IPS-18a (cell line): ENCODE results near the gene CCNB1IP1.
"Not testable (repeated sequence)": the region's sequence is repeated elsewhere in the genome, so short reads cannot be mapped to it uniquely, and the experiment has no call there.

Experiments
- H3K27ac ChIP-seq: one replicate; pipeline ENCODE4 v1.5.1; 2013; ENCODE audit warnings: low read length
- H3K27me3 ChIP-seq: one replicate; pipeline ENCODE4 v1.6.1; 2013; ENCODE audit warnings: mild to moderate bottlenecking, low read length; ENCODE audit not compliant: control insufficient read depth, insufficient read depth
- H3K36me3 ChIP-seq: one replicate; pipeline ENCODE4 v1.6.1; 2013; ENCODE audit warnings: low read depth, low read length; ENCODE audit not compliant: control insufficient read depth
- H3K4me1 ChIP-seq: one replicate; pipeline ENCODE4 v1.6.1; 2013; ENCODE audit warnings: low read depth, low read length; ENCODE audit not compliant: control insufficient read depth
- H3K4me3 ChIP-seq: one replicate; pipeline ENCODE4 v1.5.1; 2013; ENCODE audit warnings: low read length
- H3K9ac ChIP-seq: one replicate; pipeline ENCODE4 v1.6.1; 2013; ENCODE audit warnings: mild to moderate bottlenecking, low read length, moderate library complexity
- H3K9me3 ChIP-seq: one replicate; pipeline ENCODE4 v1.6.1; 2013; ENCODE audit warnings: low read depth, low read length; ENCODE audit not compliant: control insufficient read depth

Gene CCNB1IP1, protein sequence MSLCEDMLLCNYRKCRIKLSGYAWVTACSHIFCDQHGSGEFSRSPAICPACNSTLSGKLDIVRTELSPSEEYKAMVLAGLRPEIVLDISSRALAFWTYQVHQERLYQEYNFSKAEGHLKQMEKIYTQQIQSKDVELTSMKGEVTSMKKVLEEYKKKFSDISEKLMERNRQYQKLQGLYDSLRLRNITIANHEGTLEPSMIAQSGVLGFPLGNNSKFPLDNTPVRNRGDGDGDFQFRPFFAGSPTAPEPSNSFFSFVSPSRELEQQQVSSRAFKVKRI

DNA sequence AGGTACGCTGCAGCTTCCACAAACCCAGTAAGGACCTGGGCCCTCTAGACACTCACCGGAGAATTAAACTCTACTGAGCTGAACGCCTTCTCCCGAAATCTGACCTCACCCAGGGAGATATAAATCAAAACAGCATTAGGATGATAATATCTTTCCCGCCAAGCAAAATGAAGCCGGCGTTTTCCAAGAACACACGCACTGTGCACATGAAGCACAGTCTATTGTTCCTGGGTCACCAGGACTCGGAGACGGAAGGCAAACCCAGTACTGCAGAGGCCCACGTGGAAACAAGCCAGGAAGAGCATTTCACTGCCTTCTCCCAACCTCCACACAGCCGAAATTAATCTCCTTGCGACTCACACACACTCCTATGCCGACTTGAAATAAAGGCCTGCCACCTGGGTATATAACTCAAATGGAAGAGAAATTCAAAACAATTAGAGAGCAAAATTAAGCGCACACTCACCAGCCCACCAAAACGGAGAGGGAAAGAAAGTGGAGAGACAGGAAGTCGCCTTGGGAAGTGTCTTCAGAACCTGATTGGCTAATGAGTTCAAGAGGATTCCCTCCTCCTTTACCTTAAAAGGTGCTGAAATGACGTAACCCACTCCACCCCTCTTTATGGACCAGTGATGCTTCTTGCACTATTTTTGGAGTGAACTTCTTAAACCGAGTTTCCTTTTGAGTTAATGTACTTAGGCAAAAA, at the start of gene CCNB1IP1:
TSS of gene CCNB1IP1 (minus strand) at position 492 of the 706 bp plus-strand sequence. CDS start 16,756 bp downstream, outside the sequence.
- Histone ChIP-seq H3K36me3 (peaks cover 19% of the 10 kb centered on the region), H3K4me1 (peaks cover 6% of the 10 kb centered on the region), H3K9ac (peak within 1 kb of the TSS; percentile 98), H3K27ac (peak within 1 kb of the TSS; percentile 95), H3K4me3 (peak within 1 kb of the TSS; percentile 90), H3K27me3 (no peaks in the 10 kb centered on the region), H3K9me3 (no peaks in the 10 kb centered on the region)

DNA sequence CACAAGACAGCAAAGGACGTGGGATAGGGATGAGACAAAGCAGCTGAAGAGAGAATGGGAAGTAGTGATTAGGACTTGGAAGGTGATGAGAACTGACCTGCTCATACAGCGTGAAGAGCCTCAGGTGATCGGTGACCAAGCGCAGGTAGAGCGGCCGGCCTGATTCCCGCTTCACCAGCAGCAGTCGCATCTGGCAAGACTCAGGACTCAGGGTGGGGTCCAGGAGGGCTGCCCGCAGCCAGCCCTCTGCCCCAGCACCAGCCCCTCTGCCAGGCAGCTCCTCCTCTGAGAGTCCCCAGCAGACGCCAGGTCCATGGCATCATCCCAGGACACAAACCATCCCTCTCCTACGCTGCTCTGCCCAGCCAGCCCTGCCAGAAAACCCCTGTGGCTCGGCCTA, 49.4 kb upstream of the CCNB1IP1 start:
- no peak overlapping the region for H3K27ac ChIP-seq
- H3K36me3 ChIP-seq: peaks cover 26% of the 10 kb centered on the region
- H3K4me1 ChIP-seq: no peaks in the 10 kb centered on the region
- no peak overlapping the region for H3K4me3 ChIP-seq
- H3K9me3 ChIP-seq: no peaks in the 10 kb centered on the region
- no peak overlapping the region for H3K9ac ChIP-seq
- no peaks in the 10 kb centered on the region for H3K27me3 ChIP-seq

DNA sequence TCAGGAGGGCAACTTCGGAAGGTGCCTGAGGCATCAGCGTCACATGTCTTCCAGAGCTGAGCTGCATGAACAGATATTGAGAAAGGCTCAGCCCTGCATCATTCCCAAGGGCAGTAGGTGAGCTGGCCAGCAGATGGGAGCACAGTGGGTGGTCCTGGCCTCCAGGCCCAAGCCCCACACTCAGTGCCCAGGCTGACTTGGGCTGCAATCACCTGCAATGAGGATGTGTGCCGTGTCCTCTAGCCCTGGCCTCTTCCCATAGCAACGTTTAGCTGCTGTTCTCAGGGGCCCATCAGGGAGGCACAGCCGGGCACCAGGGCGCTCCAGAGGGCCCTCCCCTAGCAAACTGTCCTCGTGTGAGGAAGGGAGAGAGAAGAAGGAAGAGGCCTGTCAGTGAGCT, 48.3 kb upstream of the CCNB1IP1 start:
- Histone ChIP-seq H3K27me3 (no peaks in the 10 kb centered on the region), H3K9me3 (no peaks in the 10 kb centered on the region), H3K27ac (no peak overlapping the region), H3K4me1 (no peaks in the 10 kb centered on the region), H3K4me3 (no peak overlapping the region), H3K36me3 (peaks cover 26% of the 10 kb centered on the region), H3K9ac (no peak overlapping the region)

DNA sequence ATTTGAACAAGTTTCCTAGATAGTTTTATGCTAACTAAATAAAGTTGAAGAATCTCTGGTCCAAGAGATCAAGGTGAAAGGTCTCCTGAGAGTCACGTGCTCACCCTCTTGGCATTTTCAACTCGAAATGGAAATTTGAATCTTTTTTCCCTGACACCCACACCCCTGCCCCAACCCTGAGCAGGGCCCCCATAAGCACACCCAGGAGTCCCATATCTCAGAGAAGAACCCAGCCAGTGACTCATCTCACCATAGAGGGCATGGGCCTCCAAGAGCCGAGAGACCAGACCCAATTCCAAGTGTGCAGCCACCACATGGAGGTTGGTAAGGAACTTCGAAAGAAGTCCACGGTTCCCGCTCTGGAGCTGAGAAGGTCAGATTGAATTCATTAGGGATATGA, 47.6 kb upstream of the CCNB1IP1 start:
- Histone ChIP-seq H3K4me1 (no peaks in the 10 kb centered on the region), H3K27me3 (no peaks in the 10 kb centered on the region), H3K9ac (no peak overlapping the region), H3K9me3 (no peaks in the 10 kb centered on the region), H3K36me3 (peaks cover 23% of the 10 kb centered on the region), H3K27ac (no peak overlapping the region), H3K4me3 (no peak overlapping the region)

DNA sequence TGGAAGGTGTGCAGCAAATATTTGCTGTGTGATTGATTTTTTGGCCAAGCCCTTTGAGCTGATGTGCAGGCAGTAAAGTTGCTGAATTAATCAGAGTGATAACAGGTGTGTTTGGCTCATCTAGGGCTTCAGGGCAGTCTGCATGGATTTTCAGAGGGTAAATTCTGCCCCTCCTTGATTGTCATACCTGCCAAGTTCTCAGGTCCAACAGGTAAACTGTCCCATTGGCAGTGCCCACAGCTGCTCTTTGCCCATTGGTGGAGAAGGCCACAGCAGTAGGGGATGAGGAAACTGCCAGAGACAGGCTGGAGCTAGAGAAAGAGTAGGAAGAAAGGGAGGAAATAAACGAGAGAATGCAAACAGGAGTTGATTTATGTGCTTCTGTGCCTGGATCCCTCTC, 46.7 kb upstream of the CCNB1IP1 start:
- H3K9ac ChIP-seq: no peak overlapping the region
- no peaks in the 10 kb centered on the region for H3K4me1 ChIP-seq
- no peaks in the 10 kb centered on the region for H3K27me3 ChIP-seq
- no peak overlapping the region for H3K27ac ChIP-seq
- peaks cover 19% of the 10 kb centered on the region for H3K36me3 ChIP-seq
- H3K4me3 ChIP-seq: no peak overlapping the region
- no peaks in the 10 kb centered on the region for H3K9me3 ChIP-seq

DNA sequence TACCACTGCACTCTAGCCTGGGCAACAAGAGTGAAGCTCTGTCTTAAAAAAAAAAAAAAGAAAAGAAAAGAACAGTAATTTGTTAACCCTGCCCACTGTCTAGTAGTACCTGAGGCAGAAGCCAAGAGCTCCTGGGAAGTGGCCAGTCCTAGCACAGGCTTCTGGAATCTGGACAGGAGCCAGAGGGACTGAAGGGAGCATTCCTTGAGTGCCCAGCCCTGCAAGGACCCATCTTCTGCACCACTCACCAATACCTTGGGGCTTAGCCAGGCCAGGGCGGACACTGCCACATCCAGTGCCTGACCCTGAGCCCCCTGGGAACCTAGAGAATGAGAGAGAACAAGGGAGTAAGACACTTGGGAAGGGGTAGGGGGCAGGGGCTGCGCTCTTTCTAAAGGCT, 44.1 kb upstream of the CCNB1IP1 start:
- Histone ChIP-seq H3K4me3 (no peak overlapping the region), H3K27me3 (no peaks in the 10 kb centered on the region), H3K27ac (no peak overlapping the region), H3K9me3 (no peaks in the 10 kb centered on the region), H3K36me3 (peaks cover 28% of the 10 kb centered on the region), H3K9ac (no peak overlapping the region), H3K4me1 (no peaks in the 10 kb centered on the region)

DNA sequence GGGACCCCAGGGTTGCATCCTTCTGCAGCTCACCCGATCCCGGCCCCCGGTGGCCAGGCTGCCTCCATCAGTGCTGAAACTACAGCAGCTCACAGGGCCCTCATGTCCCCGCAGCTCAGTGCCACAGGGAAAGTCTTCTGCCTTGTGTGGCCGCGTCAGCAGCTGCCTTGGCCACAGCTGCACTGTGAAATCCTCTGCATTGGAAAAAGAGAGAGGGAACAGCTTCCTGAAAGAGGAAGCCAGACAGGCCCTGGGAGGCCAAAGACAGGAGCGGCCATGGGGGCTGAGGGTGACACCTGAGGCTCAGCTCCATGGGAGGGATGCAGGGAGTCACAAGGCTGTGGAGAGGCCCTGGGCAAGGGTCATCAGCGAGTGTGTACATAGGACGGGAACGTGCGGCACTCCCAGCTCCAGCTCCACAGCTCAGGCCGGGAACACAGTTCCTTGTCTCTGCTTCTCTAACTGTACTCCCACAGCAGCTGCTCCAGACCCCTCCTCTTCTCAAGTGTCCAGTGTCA, 43.1 kb upstream of the CCNB1IP1 start:
- Histone ChIP-seq H3K27me3 (no peaks in the 10 kb centered on the region), H3K36me3 (peaks cover 26% of the 10 kb centered on the region), H3K27ac (no peak overlapping the region), H3K9ac (no peak overlapping the region), H3K9me3 (no peaks in the 10 kb centered on the region), H3K4me3 (no peak overlapping the region), H3K4me1 (no peaks in the 10 kb centered on the region)

DNA sequence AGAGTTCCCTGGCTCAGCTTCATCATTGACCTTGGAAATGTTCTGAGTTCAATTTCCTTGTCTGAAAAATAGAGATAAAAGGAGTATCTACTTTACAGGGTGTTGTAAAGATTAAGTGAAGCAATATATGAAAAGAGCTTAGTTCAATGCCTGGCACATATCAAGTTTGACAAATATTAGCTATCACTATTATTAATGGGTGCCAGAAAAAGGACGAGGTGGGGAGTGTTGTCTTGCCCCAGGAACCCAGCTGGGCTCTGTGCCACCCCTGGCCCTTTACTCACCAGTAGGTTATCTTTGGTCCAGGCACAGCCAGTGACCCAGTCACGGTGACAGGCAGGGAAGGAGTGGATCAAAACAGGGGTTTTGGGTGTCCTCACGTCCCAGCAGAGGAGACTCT, 42.4 kb upstream of the CCNB1IP1 start:
- Histone ChIP-seq H3K36me3 (peaks cover 26% of the 10 kb centered on the region), H3K27ac (no peak overlapping the region)

DNA sequence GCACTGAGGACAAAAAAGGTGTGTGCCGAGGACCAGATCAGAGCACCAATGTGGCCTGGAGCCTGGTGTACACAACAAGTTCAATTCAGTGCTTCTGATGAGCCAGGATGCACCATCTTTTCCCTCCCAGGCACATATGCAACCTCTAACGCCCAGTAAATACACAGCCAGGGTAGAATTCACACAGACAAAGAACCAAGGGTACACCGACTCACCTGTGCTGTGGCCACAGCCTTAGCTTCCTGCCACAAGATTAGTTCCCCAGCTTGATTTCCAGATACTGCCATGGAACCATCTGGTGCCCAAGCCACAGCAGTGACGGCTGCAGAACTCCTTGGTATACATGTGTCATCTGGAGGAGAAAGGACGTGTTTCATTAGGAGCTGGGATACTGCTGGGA, 39.7 kb upstream of the CCNB1IP1 start:
- Histone ChIP-seq H3K4me1 (no peaks in the 10 kb centered on the region), H3K9ac (no peak overlapping the region), H3K9me3 (no peaks in the 10 kb centered on the region), H3K4me3 (no peak overlapping the region), H3K27me3 (no peaks in the 10 kb centered on the region), H3K36me3 (peaks cover 15% of the 10 kb centered on the region), H3K27ac (no peak overlapping the region)

More for the DNA sequence above, 42.4 kb upstream of the CCNB1IP1 start:
- Histone ChIP-seq H3K9ac (no peak overlapping the region), H3K4me3 (no peak overlapping the region), H3K4me1 (no peaks in the 10 kb centered on the region), H3K9me3 (no peaks in the 10 kb centered on the region), H3K27me3 (no peaks in the 10 kb centered on the region)

DNA sequence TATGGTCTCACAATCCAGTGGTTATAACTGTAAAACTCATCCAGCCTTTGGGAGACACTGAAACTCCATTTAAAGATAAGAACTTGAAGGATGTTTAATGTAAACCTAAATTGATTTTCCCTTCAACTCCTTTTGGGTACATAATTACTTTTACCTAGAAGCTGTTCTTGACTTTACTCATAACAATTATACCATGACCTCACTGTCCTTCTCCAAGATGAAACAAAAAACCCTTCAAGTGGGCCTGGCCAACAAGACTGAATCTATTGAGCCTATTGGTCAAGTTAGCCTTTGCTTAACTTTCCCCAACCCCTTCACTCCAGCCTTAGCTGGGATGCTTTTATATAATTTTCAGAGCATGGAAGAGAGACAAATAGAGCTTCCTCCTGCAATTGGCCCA, 32.8 kb upstream of the CCNB1IP1 start:
- Histone ChIP-seq H3K4me1 (no peaks in the 10 kb centered on the region), H3K9me3 (no peaks in the 10 kb centered on the region), H3K27me3 (no peaks in the 10 kb centered on the region), H3K4me3 (no peak overlapping the region), H3K9ac (no peak overlapping the region), H3K27ac (no peak overlapping the region), H3K36me3 (peaks cover 3% of the 10 kb centered on the region)

DNA sequence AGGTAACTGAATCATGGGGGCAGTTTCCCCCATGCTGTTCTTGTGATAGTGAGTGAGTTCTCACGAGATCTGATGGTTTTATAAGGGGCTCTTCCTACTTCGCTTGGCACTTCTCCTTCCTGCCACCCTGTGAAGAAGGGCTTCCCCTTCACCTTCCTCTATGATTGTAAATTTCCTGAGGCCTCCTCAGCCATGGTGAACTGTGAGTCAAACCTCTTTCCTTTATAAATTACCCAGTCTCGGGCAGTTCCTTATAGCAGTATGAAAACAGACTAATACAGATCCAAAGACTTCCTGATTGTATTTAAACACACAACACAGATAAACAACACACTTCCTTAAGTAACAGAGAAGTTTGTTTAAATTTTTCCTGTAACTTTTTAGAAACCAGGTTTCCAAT, 25.4 kb upstream of the CCNB1IP1 start:
- H3K9ac ChIP-seq, H3K9me3 ChIP-seq, H3K27ac ChIP-seq, H3K4me3 ChIP-seq, H3K27me3 ChIP-seq, H3K4me1 ChIP-seq: not testable (repeated sequence)
- H3K36me3 ChIP-seq: peaks cover 58% of the 10 kb centered on the region

DNA sequence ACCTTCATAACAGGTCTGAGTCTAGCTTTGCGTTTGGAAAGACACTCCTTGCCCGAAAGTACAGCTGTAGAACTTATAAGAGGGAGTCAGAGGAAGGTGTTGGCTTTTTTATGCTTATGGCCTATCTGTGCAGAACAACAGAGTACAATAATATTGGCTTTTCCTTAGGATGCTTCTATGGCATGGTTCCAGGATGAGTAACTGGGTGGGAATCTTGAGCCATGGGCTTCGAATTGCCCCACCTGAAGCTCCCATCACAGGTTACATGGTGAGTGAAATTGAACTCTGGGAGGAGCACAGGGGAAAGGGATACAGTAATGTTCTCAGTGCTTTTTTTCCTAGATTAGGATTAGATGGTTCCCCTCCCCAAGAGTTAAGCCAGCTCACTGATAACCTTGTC, 23.3 kb upstream of the CCNB1IP1 start:
- no peak overlapping the region for H3K27ac ChIP-seq
- no peak overlapping the region for H3K9ac ChIP-seq
- H3K4me1 ChIP-seq: no peaks in the 10 kb centered on the region
- H3K36me3 ChIP-seq: peaks cover 73% of the 10 kb centered on the region
- no peaks in the 10 kb centered on the region for H3K9me3 ChIP-seq
- H3K27me3 ChIP-seq: no peaks in the 10 kb centered on the region
- H3K4me3 ChIP-seq: no peak overlapping the region
